OCI-LY1 (cell line): Measurements from ENCODE around the gene SORBS2.

Experiments used
- EZH2 ChIP-seq: fragments of 200-600 bp; sonication (generic), shearing (Covaris generic); IDR thresholded peaks from 2 replicates; pipeline ENCODE4 v1.8.0; 2017; ENCODE audit warnings: borderline replicate concordance, mixed run types, mild to moderate bottlenecking, antibody characterized with exemption, low read length, moderate library complexity, mixed read lengths
- TF ChIP-seq, protein P1 (sequence below): fragments of 200-600 bp; sonication (generic), shearing (Covaris generic); IDR thresholded peaks from 2 replicates; pipeline ENCODE4 v1.5.1; 2017; ENCODE audit warnings: mild to moderate bottlenecking, antibody characterized with exemption, low read length, moderate library complexity, mixed read lengths

DNA sequence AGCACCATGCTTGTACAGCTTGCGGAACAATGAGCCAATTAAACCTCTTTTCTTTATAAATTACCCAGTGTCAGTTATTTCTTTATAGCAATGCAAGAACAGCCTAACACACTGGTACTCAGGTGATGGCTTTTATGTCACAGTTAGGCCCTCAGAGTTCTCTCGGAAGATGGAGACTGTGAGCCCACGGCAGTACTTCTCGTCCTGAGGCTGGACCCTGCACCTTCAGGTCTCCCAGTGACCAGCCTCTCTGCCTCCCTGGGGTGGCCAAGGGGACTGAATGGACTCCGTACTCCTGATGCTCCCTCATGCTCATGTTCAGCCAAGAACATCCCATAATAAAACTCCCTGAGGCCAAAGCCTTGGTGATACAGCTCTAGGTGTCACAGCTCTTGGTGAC, 251.7 kb downstream of the SORBS2 start:
- TF ChIP-seq, protein P1, sequence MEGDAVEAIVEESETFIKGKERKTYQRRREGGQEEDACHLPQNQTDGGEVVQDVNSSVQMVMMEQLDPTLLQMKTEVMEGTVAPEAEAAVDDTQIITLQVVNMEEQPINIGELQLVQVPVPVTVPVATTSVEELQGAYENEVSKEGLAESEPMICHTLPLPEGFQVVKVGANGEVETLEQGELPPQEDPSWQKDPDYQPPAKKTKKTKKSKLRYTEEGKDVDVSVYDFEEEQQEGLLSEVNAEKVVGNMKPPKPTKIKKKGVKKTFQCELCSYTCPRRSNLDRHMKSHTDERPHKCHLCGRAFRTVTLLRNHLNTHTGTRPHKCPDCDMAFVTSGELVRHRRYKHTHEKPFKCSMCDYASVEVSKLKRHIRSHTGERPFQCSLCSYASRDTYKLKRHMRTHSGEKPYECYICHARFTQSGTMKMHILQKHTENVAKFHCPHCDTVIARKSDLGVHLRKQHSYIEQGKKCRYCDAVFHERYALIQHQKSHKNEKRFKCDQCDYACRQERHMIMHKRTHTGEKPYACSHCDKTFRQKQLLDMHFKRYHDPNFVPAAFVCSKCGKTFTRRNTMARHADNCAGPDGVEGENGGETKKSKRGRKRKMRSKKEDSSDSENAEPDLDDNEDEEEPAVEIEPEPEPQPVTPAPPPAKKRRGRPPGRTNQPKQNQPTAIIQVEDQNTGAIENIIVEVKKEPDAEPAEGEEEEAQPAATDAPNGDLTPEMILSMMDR, result no peak
- no peak for TF ChIP-seq EZH2
